GM21515 (cell line): ENCODE data around the gene FHAD1.

Experiments used
- ATAC-seq: cut with Tn5 transposase; IDR thresholded peaks from one replicate; pipeline ENCODE4 v1.9.1; 2021; ENCODE audit not compliant: unreplicated experiment

The FHAD1 gene

DNA sequence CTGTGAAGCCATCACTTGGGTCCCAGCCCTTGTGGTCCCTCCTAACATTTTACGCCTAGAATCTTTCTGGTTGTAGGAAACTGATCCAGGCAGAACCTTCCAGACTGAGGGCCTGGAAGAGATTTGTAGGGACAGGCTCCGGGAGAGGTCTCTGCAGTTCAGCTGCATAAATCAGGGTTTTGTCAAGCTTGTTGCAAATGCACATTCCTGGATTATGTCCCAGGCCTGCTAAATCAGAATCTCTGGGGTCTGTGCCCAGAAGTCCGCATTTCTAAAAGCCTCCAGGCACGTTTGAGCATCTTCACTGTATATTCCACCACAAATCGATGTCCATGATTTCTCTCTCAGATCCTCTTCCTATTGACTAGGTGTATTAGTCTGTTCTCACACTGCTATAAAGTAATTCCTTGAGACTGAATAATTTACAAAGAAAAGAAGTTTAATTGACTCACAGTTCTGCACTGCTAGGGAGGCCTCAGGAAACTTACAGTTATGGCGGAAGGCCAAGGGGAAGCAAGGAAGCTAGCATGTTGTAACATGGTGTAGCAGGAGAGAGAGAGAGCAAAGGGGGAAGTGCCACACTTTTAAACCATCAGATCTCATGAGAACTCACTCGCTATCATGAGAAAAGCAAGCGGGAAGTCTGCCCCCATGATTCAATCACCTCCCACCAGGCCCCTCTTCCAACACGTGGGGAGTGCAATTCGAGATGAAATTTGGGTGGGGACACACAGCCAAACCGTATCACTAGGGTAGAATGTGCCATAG, 1.2 kb upstream of the FHAD1 start:
- no peak for ATAC-seq

DNA sequence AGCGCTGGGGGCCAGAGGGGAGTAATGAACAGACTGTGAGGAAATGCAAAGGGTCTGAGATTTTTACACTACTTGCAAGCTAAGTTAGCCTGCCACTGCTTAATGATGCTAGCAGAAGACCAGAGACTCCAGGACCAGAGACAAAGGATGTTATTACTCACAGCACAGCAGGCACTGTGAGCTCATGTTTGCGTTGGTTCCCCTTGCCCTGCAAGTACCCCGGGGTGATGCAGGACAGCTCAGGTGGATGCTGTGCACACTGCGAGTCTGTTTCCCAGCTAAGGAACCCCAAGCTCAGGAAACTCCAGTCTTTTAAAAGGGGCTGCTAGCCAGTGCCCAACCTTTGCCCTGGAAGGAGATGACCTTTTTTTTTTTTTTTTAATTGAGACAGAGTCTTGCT, 1.2 kb downstream of the FHAD1 start:
- no peak for ATAC-seq

DNA sequence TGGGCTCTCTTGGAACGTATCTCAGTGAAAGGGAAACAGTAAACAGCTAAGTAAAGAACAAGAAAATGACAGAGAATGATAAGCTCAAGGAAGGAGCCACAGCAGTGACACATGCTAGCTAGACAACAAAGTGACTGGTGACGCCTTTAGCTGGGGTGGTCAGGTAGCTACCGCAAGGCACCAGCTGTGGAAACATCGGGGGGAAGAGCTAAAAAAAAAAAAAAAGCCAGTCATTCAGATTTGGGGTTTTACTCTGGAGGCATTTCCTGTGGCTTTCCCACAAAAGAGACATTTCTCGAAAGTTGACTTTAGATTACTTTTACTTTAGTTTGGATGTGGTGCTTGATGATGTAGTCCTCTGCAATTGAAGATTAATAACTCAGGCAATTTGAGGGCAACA, 2.1 kb downstream of the FHAD1 start:
- no peak for ATAC-seq

GRCh38 chr1:15251857-15252835, 5.1 kb downstream of the FHAD1 start:
- no peak for ATAC-seq

DNA sequence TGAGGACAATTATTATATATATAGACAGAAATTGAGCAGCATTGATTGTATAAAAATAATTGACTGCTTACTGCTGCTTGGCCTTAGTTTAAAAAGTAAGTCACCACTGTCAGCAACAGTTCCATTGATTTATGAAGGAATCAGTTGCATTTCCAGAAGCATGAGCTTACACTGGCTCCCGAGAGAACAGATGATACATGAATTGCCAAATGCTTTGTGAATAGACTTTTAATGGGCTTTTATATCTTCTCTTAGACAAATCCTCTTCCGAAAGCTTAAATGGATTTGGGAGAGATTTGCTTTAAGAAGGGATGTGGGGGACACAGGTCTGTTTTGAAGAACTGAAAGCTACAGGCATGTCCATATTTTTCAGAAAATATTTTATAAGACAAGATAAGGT, 7.5 kb downstream of the FHAD1 start:
- ATAC-seq = no peak

- no peak for ATAC-seq
Observed at GRCh38 chr1:15255582-15256149, 8.6 kb downstream of the FHAD1 start.

GRCh38 chr1:15256584-15256983, 9.6 kb downstream of the FHAD1 start:
- no peak for ATAC-seq

GRCh38 chr1:15257309-15257708, 10.3 kb downstream of the FHAD1 start:
- ATAC-seq = no peak

- ATAC-seq = no peak
Observed at GRCh38 chr1:15258833-15259621, 12.0 kb downstream of the FHAD1 start.

DNA sequence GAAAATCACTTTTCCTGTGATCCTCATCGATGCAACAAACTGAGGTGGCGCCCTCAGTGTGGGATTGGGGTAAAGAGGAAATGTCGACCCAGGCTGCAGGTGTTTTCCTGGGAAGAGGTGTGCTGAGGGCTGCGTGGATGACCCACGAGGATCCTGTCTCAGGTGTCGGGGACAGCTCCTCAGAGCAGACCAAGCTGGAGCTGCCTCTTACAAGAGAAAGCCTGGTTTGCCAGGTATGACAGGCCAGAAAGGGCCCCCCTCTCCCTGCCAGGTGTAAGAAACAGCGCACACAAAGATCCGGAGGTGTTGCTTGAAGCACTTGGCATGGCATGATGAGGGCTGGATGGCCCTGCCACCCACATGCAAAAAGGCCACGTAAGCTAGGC, 12.6 kb downstream of the FHAD1 start:
- ATAC-seq = no peak

GRCh38 chr1:15260418-15261154, 13.6 kb downstream of the FHAD1 start:
- no peak for ATAC-seq

DNA sequence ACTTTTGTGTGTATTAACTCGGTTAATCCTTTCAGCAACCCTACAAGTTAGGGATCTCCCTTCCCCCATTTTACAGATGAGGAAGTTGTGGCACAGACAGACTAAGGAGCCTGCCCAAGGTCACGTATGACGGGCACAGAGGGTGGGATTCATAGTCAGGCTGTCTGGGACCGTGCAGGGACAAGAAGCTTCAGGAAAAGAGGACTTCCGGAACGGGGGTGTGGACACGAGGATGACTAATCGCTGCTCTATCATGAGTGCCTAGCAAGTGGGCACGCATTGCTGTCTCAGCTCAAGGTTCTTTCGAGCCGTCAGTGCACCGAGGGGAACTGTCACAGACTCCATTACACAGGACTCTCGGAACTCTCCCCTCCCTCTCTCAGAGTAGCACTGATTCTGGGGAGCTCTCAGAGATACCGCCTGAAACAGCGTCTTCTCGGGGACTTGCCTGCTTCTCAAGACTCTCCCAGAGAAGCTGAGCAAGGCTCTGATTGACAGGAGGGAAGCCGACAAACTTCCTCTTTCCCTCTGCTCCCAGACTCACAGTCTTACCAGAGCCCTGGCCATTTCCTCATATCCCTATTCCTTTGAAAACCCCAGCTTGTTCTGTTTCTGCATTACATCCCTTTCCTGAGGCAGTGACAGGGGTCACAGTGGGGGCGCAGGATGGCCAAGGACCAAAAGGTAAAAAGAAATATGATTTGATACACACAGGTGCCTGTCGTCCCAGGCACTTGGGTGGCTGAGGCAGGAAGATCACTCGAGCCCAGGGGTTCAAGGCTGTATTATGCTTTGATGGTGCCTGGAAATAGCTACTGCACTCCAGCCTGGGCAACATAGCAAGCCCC, 14.4 kb downstream of the FHAD1 start:
- ATAC-seq = no peak

GRCh38 chr1:15262003-15262377, 15.0 kb downstream of the FHAD1 start:
- ATAC-seq = no peak

DNA sequence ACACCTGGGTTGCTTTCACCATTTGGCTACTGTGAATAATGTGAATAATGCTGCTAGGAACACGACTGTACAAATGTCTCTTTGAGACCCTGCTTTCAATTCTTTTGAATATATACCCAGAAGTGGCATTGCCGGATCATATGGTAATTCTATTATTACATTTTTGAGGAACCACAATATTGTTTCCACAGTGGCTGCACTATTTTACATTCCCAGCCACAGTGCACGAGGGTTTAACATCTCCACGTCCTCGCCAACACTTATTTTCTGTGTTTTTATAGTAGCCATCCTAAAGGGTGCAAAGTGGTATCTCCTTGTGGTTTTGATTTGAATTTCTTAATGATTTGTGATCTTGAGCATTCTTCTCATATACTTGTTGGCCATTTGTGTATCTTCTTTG, 15.7 kb downstream of the FHAD1 start:
- no peak for ATAC-seq

DNA sequence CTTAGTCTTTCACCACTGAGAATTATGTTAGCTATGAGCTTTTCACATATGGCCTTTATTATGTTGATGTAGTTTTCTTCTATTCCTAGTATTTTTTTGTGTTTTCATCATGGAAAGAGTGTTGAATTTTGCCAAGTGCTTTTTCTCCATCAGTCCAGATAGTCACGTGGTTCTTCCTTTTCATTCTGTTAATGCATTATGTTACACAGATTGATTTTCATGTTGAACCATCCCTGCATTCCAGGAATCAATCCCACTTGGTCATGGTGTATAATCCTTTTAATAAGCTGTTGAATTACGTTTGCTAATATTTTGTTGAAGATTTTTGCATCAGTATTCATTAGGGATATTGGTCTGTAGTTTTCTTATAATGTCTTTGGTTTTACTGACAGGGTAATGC, 17.7 kb downstream of the FHAD1 start:
- ATAC-seq = no peak

- ATAC-seq = no peak
Observed at GRCh38 chr1:15271196-15271595, 24.2 kb downstream of the FHAD1 start.

GRCh38 chr1:15272009-15272781, 25.2 kb downstream of the FHAD1 start:
- no peak for ATAC-seq

- no peak for ATAC-seq
Observed at GRCh38 chr1:15272782-15273127, 25.7 kb downstream of the FHAD1 start.

DNA sequence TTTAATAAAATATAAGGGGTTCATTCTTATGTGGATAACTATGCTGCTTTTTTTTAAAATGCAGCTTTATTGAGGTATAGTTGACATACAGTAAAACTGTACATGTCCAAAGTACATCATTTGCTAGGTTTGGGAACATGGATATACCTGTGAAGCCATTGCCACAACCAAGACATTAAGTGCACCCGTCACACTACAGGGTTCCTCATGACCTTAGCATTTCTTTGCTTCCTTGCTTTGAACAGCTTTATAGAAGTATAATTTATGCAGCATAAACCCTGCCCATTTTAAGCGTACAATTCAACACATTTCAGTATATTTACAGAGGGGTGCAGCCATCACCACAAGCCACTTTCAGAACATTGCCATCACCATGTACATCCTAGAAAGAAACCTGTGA, 26.3 kb downstream of the FHAD1 start:
- ATAC-seq = no peak
